ENCODE measurements around the gene ARHGAP20.
"Not testable (repeated sequence)": the region's sequence is repeated elsewhere in the genome, so short reads cannot be mapped to it uniquely, and the experiment has no call there.

The ARHGAP20 gene

GRCh38 chr11:110715541-110715940, 3.3 kb upstream of the ARHGAP20 start:
- no peak for DNase-seq (ENCODE audit: low read depth, low spot score)

- DNase-seq (ENCODE audit: low read depth, low spot score): no peak
These were observed 1.2 kb upstream of the ARHGAP20 start for GRCh38 chr11:110713449-110713776.

- DNase-seq (ENCODE audit: low read depth, low spot score): no peak
These were observed 617 bp upstream of the ARHGAP20 start for GRCh38 chr11:110712659-110713448.

- DNase-seq (ENCODE audit: low read depth, low spot score): no peak
These were observed 825 bp downstream of the ARHGAP20 start for GRCh38 chr11:110711448-110711775.

- no peak for DNase-seq (ENCODE audit: low read depth, low spot score)
These were observed 1.4 kb downstream of the ARHGAP20 start for GRCh38 chr11:110710628-110711381.

GRCh38 chr11:110704210-110704864, 7.9 kb downstream of the ARHGAP20 start:
- DNase-seq (ENCODE audit: low read depth, low spot score): no peak

- DNase-seq (ENCODE audit: low read depth, low spot score): no peak
These were observed 20.3 kb downstream of the ARHGAP20 start for GRCh38 chr11:110691926-110692325.

GRCh38 chr11:110689306-110689705, 22.9 kb downstream of the ARHGAP20 start:
- DNase-seq (ENCODE audit: low read depth, low spot score): no peak

- DNase-seq (ENCODE audit: low read depth, low spot score): no peak
These were observed 32.8 kb downstream of the ARHGAP20 start for GRCh38 chr11:110679323-110679975.

- no peak for DNase-seq (ENCODE audit: low read depth, low spot score)
These were observed 36.7 kb downstream of the ARHGAP20 start for GRCh38 chr11:110675548-110675947.

- no peak for DNase-seq (ENCODE audit: low read depth, low spot score)
These were observed 46.4 kb downstream of the ARHGAP20 start for GRCh38 chr11:110665689-110666465.

- DNase-seq (ENCODE audit: low read depth, low spot score): no peak
These were observed 56.3 kb downstream of the ARHGAP20 start for GRCh38 chr11:110655967-110656366.

- no peak for DNase-seq (ENCODE audit: low read depth, low spot score)
These were observed 57.8 kb downstream of the ARHGAP20 start for GRCh38 chr11:110654456-110654855.

GRCh38 chr11:110645253-110645652, 67.0 kb downstream of the ARHGAP20 start:
- no peak for DNase-seq (ENCODE audit: low read depth, low spot score)

GRCh38 chr11:110634370-110634769, 77.9 kb downstream of the ARHGAP20 start:
- DNase-seq (ENCODE audit: low read depth, low spot score): no peak

GRCh38 chr11:110631551-110631950, 80.7 kb downstream of the ARHGAP20 start:
- no peak for DNase-seq (ENCODE audit: low read depth, low spot score)

- no peak for DNase-seq (ENCODE audit: low read depth, low spot score)
These were observed 82.6 kb downstream of the ARHGAP20 start for GRCh38 chr11:110629594-110629993.

GRCh38 chr11:110621826-110622225, 90.4 kb downstream of the ARHGAP20 start:
- no peak for DNase-seq (ENCODE audit: low read depth, low spot score)

- DNase-seq (ENCODE audit: low read depth, low spot score): not testable (repeated sequence)
These were observed 92.9 kb downstream of the ARHGAP20 start for GRCh38 chr11:110619366-110619765.

GRCh38 chr11:110614031-110614430, 98.2 kb downstream of the ARHGAP20 start:
- no peak for DNase-seq (ENCODE audit: low read depth, low spot score)

- no peak for DNase-seq (ENCODE audit: low read depth, low spot score)
These were observed 98.9 kb downstream of the ARHGAP20 start for GRCh38 chr11:110613197-110613918.
